HCT116 (cell line): ENCODE measurements around the gene SEC22B. TPM values are rescaled to one million over a fixed set of nuclear protein-coding genes. Genes with fewer than 3 reads are reported as not detected.
"Not testable (repeated sequence)": the region's sequence is repeated elsewhere in the genome, so short reads cannot be mapped to it uniquely, and the experiment has no call there.

Source experiments
- ATAC-seq: fragments of 200-7000 bp; cut with Tn5 transposase; 2 replicates; pipeline ENCODE4 v1.9.1; 2020; ENCODE audit warnings: mild to moderate bottlenecking, moderate library complexity
- BruUV-seq: library from RNA; stranded (reverse); fragments of 400-500 nt; replicated peaks from 2 replicates; lab custom pipeline; 2021; lab: Mats Ljungman, UMichigan
- CTCF ChIA-PET: fragments of 300-600 bp; sonication (Branson Sonifier 250); formaldehyde crosslinking; loops from one replicate; lab custom pipeline; 2021; ENCODE audit warnings: antibody characterized with exemption; lab: Charles Lee
- POLR2A ChIA-PET: fragments of 300-600, 350-600 bp; sonication (Branson Sonifier 250); formaldehyde crosslinking; loops from one replicate; lab custom pipeline; 2021; ENCODE audit warnings: antibody characterized with exemption; lab: Charles Lee
- RAD21 ChIA-PET, 2 experiments: fragments of 300-600 bp; sonication (Branson Sonifier 250); formaldehyde crosslinking; loops; one replicate each; lab custom pipeline; 2023; ENCODE audit warnings: low total read pairs in 2 of 2; ENCODE audit not compliant: uncharacterized antibody in 2 of 2, unreplicated experiment in 2 of 2, low non-redundant PET in 1 of 2; lab: Charles Lee
- DNase-seq: peaks from one replicate; pipeline ENCODE4 v3.0.0-alpha.2; 2010; ENCODE audit warnings: low read depth, low spot score
- H2AFZ ChIP-seq: fragments of 200-600 bp; shearing (Covaris generic), sonication (generic); 2 replicates; pipeline ENCODE4 v1.6.1; 2017; ENCODE audit warnings: low read depth, mixed run types, mixed read lengths, antibody characterized with exemption, low read length; ENCODE audit not compliant: poor library complexity, severe bottlenecking
- H3K27ac ChIP-seq: 2 replicates; pipeline ENCODE4 v1.5.1; 2012; ENCODE audit warnings: low read depth, low read length
- H3K27me3 ChIP-seq: fragments of 200-600 bp; sonication (generic); 2 replicates; pipeline ENCODE4 v1.6.1; 2016; ENCODE audit warnings: mixed run types, low read length, mixed read lengths; ENCODE audit not compliant: insufficient read depth
- H3K36me3 ChIP-seq, 2 experiments: fragments of 200-500 bp in 1 of 2; fragments of 200-600 bp in 1 of 2; sonication (Bioruptor generic) in 1 of 2; sonication (generic) in 1 of 2; 2 replicates each; pipeline versions ENCODE4 v1.5.1 to v1.6.1; 2014 to 2016; ENCODE audit warnings: low read length in 2 of 2, inconsistent platforms in 1 of 2, mixed read lengths in 1 of 2, mixed run types in 1 of 2; ENCODE audit not compliant: insufficient read depth in 2 of 2, control insufficient read depth in 1 of 2
- H3K4me1 ChIP-seq, 2 experiments: fragments of 200-600 bp in 1 of 2; sonication (generic) in 1 of 2; 2 replicates each; pipeline versions ENCODE4 v1.5.1 to v1.6.1; 2012 to 2017; ENCODE audit warnings: low read length in 2 of 2, inconsistent platforms in 1 of 2, mild to moderate bottlenecking in 1 of 2, mixed read lengths in 1 of 2, mixed run types in 1 of 2, moderate library complexity in 1 of 2; ENCODE audit not compliant: insufficient read depth in 2 of 2, control insufficient read depth in 1 of 2
- H3K4me2 ChIP-seq: fragments of 200-600 bp; sonication (generic); 2 replicates; pipeline ENCODE4 v1.6.1; 2017; ENCODE audit warnings: mixed run types, low read length, mixed read lengths
- H3K4me3 ChIP-seq, 2 experiments: fragments of 200-600 bp in 1 of 2; sonication (generic) in 1 of 2; replicated peaks in 1 of 2; 2 replicates each; pipeline ENCODE4 v1.5.1; 2011 to 2016; ENCODE audit warnings: low read length in 2 of 2, control low read depth in 1 of 2, low read depth in 1 of 2, mild to moderate bottlenecking in 1 of 2, mixed read lengths in 1 of 2, mixed run types in 1 of 2
- H3K79me2 ChIP-seq: fragments of 200-600 bp; sonication (generic); 2 replicates; pipeline ENCODE4 v1.6.1; 2017; ENCODE audit warnings: mild to moderate bottlenecking, mixed run types, low read length, moderate library complexity, mixed read lengths; ENCODE audit not compliant: insufficient read depth
- H3K9ac ChIP-seq: fragments of 200-600 bp; sonication (generic); 2 replicates; pipeline ENCODE4 v1.6.1; 2016; ENCODE audit warnings: low read length, mixed read lengths
- H3K9me2 ChIP-seq: fragments of 200-600 bp; sonication (generic), shearing (Covaris generic); 2 replicates; pipeline ENCODE4 v1.6.1; 2017; ENCODE audit warnings: mixed run types, mild to moderate bottlenecking, moderate library complexity; ENCODE audit not compliant: insufficient read depth
- H3K9me3 ChIP-seq, 2 experiments: fragments of 200-500 bp in 1 of 2; fragments of 200-600 bp in 1 of 2; sonication (Bioruptor generic) in 1 of 2; sonication (generic) in 1 of 2; 2 replicates each; pipeline ENCODE4 v1.6.1; 2014 to 2017; ENCODE audit warnings: low read length in 2 of 2, mixed read lengths in 2 of 2, inconsistent platforms in 1 of 2, low read depth in 1 of 2, mild to moderate bottlenecking in 1 of 2, mixed run types in 1 of 2, moderate library complexity in 1 of 2; ENCODE audit not compliant: control insufficient read depth in 1 of 2, insufficient read depth in 1 of 2
- H4K20me1 ChIP-seq: fragments of 200-600 bp; sonication (generic), shearing (Covaris generic); 2 replicates; pipeline ENCODE4 v1.6.1; 2017; ENCODE audit warnings: mixed run types, mild to moderate bottlenecking, moderate library complexity; ENCODE audit not compliant: insufficient read depth
- intact Hi-C: fragments of 100-400 bp; cut with micrococcal nuclease; formaldehyde crosslinking; loops from 2 replicates; pipeline ENCODE4 v1.10.0; 2022
- total RNA-seq: library from RNA; stranded (reverse); gene quantifications from one replicate; pipeline ENCODE4 v1.2.1, GENCODE V29; 2021; ENCODE audit not compliant: unreplicated experiment

SEC22B gene
- total RNA-seq, 1 experiment from 2014 or later: 14.2 TPM

DNA sequence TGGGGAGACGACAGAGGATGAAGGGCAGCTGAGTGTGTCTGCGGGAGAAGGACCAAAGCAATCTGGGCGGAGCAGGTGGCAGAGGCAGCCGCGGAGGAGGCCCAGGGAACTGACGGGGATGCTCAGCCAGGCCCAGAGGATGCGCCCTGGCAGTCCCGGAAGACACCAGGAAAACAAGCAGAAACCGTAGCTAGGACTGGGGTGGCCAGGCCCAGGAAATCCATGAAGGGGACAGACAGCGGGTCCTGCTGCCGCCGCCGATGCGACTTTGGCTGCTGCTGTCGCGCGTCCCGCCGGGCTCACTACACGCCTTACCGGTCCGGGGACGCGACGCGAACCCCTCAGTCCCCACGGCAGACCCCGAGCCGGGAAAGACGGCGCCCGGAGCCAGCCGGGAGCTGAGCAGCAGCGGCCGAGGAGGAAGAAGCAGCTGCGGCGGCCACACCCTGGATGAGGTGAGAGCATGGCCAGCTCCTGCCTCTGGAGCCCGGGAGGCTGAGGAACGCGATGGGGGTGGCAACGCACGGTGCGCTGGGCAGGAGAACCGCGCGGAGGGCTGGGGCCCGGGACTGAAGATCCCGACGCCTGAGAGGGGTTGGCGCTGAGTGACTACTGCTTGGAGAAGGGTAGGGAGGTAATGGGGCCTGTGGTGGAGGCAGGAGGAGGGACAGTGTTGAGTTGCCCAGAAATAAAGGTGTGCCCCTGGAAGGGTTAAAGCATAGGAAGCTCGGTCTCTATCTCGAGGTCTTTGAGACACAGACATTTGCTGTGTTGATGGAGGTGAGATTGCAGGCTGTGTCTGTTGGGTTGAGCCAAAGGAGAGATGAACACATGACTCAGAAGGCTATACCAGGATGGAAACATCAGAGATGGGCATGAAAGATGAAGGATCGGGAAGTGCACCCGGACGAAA lies 20.8 kb upstream of the SEC22B start:
- BruUV-seq, DNase-seq, POLR2A ChIA-PET, RAD21 ChIA-PET, H3K27ac ChIP-seq, H3K4me3 ChIP-seq, H3K27me3 ChIP-seq, H3K79me2 ChIP-seq, ATAC-seq, H3K9me3 ChIP-seq, H3K9me2 ChIP-seq, H3K36me3 ChIP-seq, H4K20me1 ChIP-seq, H3K4me1 ChIP-seq, H3K4me2 ChIP-seq, H3K9ac ChIP-seq, intact Hi-C loops, H2AFZ ChIP-seq, CTCF ChIA-PET: not testable (repeated sequence)

DNA sequence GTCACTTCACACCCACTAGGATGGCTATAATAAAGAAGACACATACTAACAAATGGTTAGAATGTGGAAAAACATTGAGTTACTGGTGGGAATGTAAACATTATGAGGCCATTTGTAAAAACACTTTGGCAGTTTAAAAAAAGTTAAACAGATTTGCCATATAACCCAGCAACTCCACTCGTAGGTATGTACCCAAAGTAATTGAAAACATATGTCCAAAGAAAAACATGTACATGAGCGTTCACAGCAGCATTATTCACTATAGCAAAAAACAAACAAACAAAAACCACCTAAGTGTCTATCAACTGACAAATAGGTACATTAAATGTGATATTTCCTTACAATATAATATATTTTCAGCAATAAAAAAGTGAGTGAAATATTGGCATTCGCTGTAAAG lies 12.3 kb upstream of the SEC22B start:
- H3K9ac ChIP-seq, BruUV-seq, H3K9me3 ChIP-seq, H4K20me1 ChIP-seq, H3K79me2 ChIP-seq, CTCF ChIA-PET, H3K4me3 ChIP-seq, ATAC-seq, intact Hi-C loops, H3K27me3 ChIP-seq, H3K4me2 ChIP-seq, H3K4me1 ChIP-seq, RAD21 ChIA-PET, H2AFZ ChIP-seq, DNase-seq, H3K27ac ChIP-seq, H3K9me2 ChIP-seq, POLR2A ChIA-PET, H3K36me3 ChIP-seq: not testable (repeated sequence)

GRCh38 chr1:120182176-120182707 lies 5.9 kb upstream of the SEC22B start:
- H3K27me3 ChIP-seq, H4K20me1 ChIP-seq, ATAC-seq, H3K9ac ChIP-seq, H3K4me2 ChIP-seq, H3K4me3 ChIP-seq, H2AFZ ChIP-seq, H3K9me2 ChIP-seq, RAD21 ChIA-PET, DNase-seq, intact Hi-C loops, H3K9me3 ChIP-seq, POLR2A ChIA-PET, BruUV-seq, H3K36me3 ChIP-seq, H3K27ac ChIP-seq, CTCF ChIA-PET, H3K79me2 ChIP-seq, H3K4me1 ChIP-seq: not testable (repeated sequence)

- H3K27me3 ChIP-seq, H3K27ac ChIP-seq, H2AFZ ChIP-seq, H3K4me1 ChIP-seq, CTCF ChIA-PET, H3K36me3 ChIP-seq, H3K9me2 ChIP-seq, intact Hi-C loops, H3K9me3 ChIP-seq, H3K4me2 ChIP-seq, H3K9ac ChIP-seq, DNase-seq, RAD21 ChIA-PET, POLR2A ChIA-PET, ATAC-seq, H3K4me3 ChIP-seq, BruUV-seq, H4K20me1 ChIP-seq: not testable (repeated sequence)
- H3K79me2 ChIP-seq: peaks cover 10% of the 10 kb centered on the region
Measured at GRCh38 chr1:120179811-120180690, 3.7 kb upstream of the SEC22B start.
